Keratinocyte (primary cell): ENCODE results near the gene TPRN. TPM values are rescaled to one million over a fixed set of nuclear protein-coding genes. Genes with fewer than 3 reads are reported as not detected.

Experiments used
- DNase-seq: peaks from one replicate; pipeline ENCODE4 v3.0.0-alpha.2; 2011; ENCODE audit warnings: low read depth, missing footprints, low spot score
- FAIRE-seq: peaks from 2 replicates; lab custom pipeline; 2011; peaks lifted over from hg19 to GRCh38; lab: Jason Lieb, UNC
- H2AFZ ChIP-seq: 2 replicates; pipeline ENCODE4 v1.6.0; 2012; ENCODE audit warnings: low read length, control low read depth, inconsistent platforms; ENCODE audit not compliant: control insufficient read depth
- H3K27ac ChIP-seq: 2 replicates; pipeline ENCODE4 v1.5.1; 2011; ENCODE audit warnings: low read length; ENCODE audit not compliant: control insufficient read depth, insufficient read depth
- H3K27me3 ChIP-seq: 3 replicates; pipeline ENCODE4 v1.6.0; 2011; ENCODE audit warnings: low read length; ENCODE audit not compliant: control insufficient read depth, insufficient read depth; ENCODE audit errors: extremely low read depth
- H3K36me3 ChIP-seq, 2 experiments: 2 replicates in 1 of 2; 3 replicates in 1 of 2; pipeline ENCODE4 v1.5.1; 2011; ENCODE audit warnings: low read length in 2 of 2, mild to moderate bottlenecking in 1 of 2; ENCODE audit not compliant: control insufficient read depth in 2 of 2, insufficient read depth in 2 of 2; ENCODE audit errors: extremely low read depth in 1 of 2
- H3K4me1 ChIP-seq: 3 replicates; pipeline ENCODE4 v1.5.1; 2011; ENCODE audit warnings: low read length; ENCODE audit not compliant: control insufficient read depth, insufficient read depth; ENCODE audit errors: extremely low read depth
- H3K4me2 ChIP-seq: 3 replicates; pipeline ENCODE4 v1.6.0; 2011; ENCODE audit warnings: low read depth, low read length; ENCODE audit not compliant: control insufficient read depth, insufficient read depth; ENCODE audit errors: extremely low read depth
- H3K4me3 ChIP-seq, 3 experiments: fragments of 200-600 bp in 1 of 3; sonication (generic) in 1 of 3; 2 replicates in 2 of 3; 3 replicates in 1 of 3; pipeline ENCODE4 v1.5.1; 2011 to 2016; ENCODE audit warnings: low read length in 3 of 3, mild to moderate bottlenecking in 3 of 3, control low read depth in 2 of 3, inconsistent platforms in 1 of 3, low read depth in 1 of 3, mixed read lengths in 1 of 3, mixed run types in 1 of 3, moderate library complexity in 1 of 3; ENCODE audit not compliant: control insufficient read depth in 2 of 3, insufficient read depth in 2 of 3; ENCODE audit errors: extremely low read depth in 1 of 3
- H3K79me2 ChIP-seq: 2 replicates; pipeline ENCODE4 v1.6.0; 2012; ENCODE audit warnings: low read length; ENCODE audit not compliant: control insufficient read depth, insufficient read depth
- H3K9ac ChIP-seq: 3 replicates; pipeline ENCODE4 v1.6.0; 2011; ENCODE audit warnings: low read length; ENCODE audit not compliant: control insufficient read depth, insufficient read depth; ENCODE audit errors: extremely low read depth
- H3K9me1 ChIP-seq: 3 replicates; pipeline ENCODE4 v1.6.0; 2011; ENCODE audit warnings: low read length; ENCODE audit not compliant: control insufficient read depth, insufficient read depth; ENCODE audit errors: extremely low read depth
- H3K9me3 ChIP-seq: 2 replicates; pipeline ENCODE4 v1.5.1; 2012; ENCODE audit warnings: low read depth, low read length; ENCODE audit not compliant: control insufficient read depth
- H4K20me1 ChIP-seq: 3 replicates; pipeline ENCODE4 v1.6.0; 2011; ENCODE audit warnings: low read length; ENCODE audit not compliant: control insufficient read depth, insufficient read depth; ENCODE audit errors: extremely low read depth
- EZH2 ChIP-seq: IDR thresholded peaks from one replicate; pipeline ENCODE4 v1.6.1; 2012; ENCODE audit warnings: inconsistent platforms, mild to moderate bottlenecking, low read length, moderate library complexity
- dilution Hi-C: fragments of 300-500 bp; cut with MboI; formaldehyde crosslinking; loops from one replicate; pipeline ENCODE4 v1.7.0; 2020; ENCODE audit warnings: low sequenced_read_pairs; ENCODE audit not compliant: extremely low pct_ligation_motif_present
- polyA plus RNA-seq, 5 experiments: library from polyadenylated mRNA; depleted of rRNA in 3 of 5; stranded (reverse) in 3 of 5; stranded (forward) in 1 of 5; unstranded in 1 of 5; fragments of >200 nt; gene quantifications; 1 replicate in 1 of 5; 2 replicates in 3 of 5; 3 replicates in 1 of 5; pipeline versions ENCODE4 v1.2.1 to v1.2.3, GENCODE V29; 2011 to 2012; ENCODE audit warnings: missing spikeins in 2 of 5, low read depth in 1 of 5, low replicate concordance in 1 of 5
- TF ChIP-seq, protein P1 (sequence below), 3 experiments: IDR thresholded peaks in 1 of 3; conservative IDR thresholded peaks in 1 of 3; optimal IDR thresholded peaks in 1 of 3; 2 replicates in 2 of 3; 3 replicates in 1 of 3; pipeline versions ENCODE3 to v1.5.1; 2011; ENCODE audit warnings: low read length in 3 of 3, mild to moderate bottlenecking in 3 of 3, moderate library complexity in 2 of 3, control low read depth in 1 of 3, inconsistent platforms in 1 of 3; ENCODE audit not compliant: insufficient read depth in 2 of 3; ENCODE audit errors: extremely low read depth in 1 of 3

The TPRN gene
- polyA plus RNA-seq, 1 donor (not counting 4 experiments of a cell fraction or from before 2014, with no cell fraction given): 1.1 TPM

DNA sequence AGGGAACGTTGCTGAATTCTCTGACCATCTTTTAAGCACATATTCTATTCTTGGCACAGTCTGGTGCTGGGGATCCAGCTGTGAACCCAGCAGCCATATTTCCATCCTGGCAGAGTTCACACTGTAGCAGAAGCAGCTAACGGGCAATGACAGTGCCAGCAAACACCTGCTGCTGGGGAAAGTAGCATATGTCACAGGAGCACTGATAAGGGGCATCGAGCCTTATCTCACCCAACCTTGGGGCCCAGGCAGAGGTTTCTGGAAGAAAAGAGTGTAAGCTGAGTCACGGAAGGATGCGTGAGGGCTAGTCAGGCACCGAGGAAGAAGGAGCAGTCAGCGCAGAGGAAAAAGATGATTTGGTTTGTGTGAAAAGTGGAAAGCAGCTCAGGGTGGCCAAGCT, 6.1 kb upstream of the TPRN start:
- DNase-seq (no peak), FAIRE-seq (no peak)
- peak overlapping the region; percentile 93 to 97 (median 96) for H3K4me3 ChIP-seq
- peak overlapping the region; percentile 83 for H3K27ac ChIP-seq
- H3K9ac ChIP-seq: peak overlapping the region; percentile 93
- no peak for TF ChIP-seq EZH2
- TF ChIP-seq, protein P1, sequence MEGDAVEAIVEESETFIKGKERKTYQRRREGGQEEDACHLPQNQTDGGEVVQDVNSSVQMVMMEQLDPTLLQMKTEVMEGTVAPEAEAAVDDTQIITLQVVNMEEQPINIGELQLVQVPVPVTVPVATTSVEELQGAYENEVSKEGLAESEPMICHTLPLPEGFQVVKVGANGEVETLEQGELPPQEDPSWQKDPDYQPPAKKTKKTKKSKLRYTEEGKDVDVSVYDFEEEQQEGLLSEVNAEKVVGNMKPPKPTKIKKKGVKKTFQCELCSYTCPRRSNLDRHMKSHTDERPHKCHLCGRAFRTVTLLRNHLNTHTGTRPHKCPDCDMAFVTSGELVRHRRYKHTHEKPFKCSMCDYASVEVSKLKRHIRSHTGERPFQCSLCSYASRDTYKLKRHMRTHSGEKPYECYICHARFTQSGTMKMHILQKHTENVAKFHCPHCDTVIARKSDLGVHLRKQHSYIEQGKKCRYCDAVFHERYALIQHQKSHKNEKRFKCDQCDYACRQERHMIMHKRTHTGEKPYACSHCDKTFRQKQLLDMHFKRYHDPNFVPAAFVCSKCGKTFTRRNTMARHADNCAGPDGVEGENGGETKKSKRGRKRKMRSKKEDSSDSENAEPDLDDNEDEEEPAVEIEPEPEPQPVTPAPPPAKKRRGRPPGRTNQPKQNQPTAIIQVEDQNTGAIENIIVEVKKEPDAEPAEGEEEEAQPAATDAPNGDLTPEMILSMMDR (optimal IDR thresholded peaks at IDR 0.05 in 1 of 3, IDR thresholded peaks at IDR 0.05 in 1 of 3, conservative IDR thresholded peaks at IDR 0.05 in 1 of 3; ENCODE audit: extremely low read depth in 1 of 3, insufficient read depth in 2 of 3, low read length in 3 of 3): no peak
- H3K79me2 ChIP-seq: peaks cover 51% of the 10 kb centered on the region
- no peaks in the 10 kb centered on the region for H3K9me3 ChIP-seq
- H3K36me3 ChIP-seq: peaks cover 5 to 11% of the 10 kb centered on the region in 2 experiments
- H4K20me1 ChIP-seq: no peaks in the 10 kb centered on the region
- no peaks in the 10 kb centered on the region for H3K9me1 ChIP-seq
- no peak overlapping the region for H2AFZ ChIP-seq
- H3K4me2 ChIP-seq: peak overlapping the region; percentile 100
- peaks cover 24% of the 10 kb centered on the region for H3K4me1 ChIP-seq
- no peaks in the 10 kb centered on the region for H3K27me3 ChIP-seq
- dilution Hi-C loops: no loop called here

DNA sequence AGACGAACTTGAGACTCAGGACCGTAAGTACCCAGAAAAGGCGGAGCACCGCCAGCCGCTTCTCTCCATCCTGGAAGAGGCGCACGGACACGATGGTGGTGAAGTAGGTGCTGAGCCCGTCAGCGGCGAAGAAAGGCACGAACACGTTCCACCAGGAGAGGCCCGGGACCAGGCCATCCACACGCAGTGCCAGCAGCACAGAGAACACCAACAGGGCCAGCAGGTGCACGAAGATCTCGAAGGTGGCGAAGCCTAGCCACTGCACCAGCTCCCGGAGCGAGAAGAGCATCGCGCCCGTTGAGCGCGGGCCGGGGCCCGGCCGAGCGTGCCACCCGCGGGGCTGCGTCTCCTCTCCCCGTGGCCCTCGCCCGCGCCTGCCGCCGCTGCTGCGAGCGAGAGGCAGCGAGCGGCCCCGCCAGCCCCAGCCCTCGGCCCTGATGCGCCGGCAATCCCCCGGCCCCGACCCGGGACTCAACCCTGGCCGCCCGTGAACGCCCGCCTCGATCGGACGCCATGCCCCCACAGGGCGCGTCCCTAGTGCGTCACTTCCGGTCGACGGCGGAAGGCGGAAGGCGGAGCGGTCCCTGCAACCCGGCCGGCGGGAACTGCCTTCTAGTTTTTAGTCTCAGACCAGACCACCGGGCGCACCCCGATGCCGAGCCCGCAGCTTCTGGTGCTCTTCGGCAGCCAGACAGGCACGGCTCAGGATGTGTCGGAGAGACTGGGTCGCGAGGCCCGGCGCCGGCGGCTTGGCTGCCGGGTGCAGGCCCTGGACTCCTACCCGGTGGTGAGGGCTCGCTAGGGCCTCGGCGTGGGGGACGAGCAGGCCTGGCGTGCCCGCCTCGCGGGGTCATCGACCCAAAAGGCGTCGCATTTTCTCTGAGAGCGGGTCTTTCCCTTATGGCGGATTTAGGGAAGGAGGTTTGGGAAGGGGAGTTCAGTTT, 4.9 kb upstream of the TPRN start, which contains the start of the genes NDOR1 and TMEM203:
Gene NDOR1, plus strand, starts transcription at position 575 of the 944 bp plus-strand sequence. Its CDS starts 78 bp downstream, at position 653.
Gene TMEM203, minus strand, starts transcription at position 523 of the 944 bp plus-strand sequence. Its CDS starts 234 bp downstream, at position 289.
- Histone ChIP-seq H3K4me3 (peak within 1 kb of the TSS; percentile 93 to 97 (median 96)), H3K27me3 (no peaks in the 10 kb centered on the region), H3K9me1 (no peaks in the 10 kb centered on the region), H3K36me3 (peaks cover 5 to 10% of the 10 kb centered on the region in 2 experiments), H3K9ac (peak within 1 kb of the TSS; percentile 93), H3K9me3 (no peaks in the 10 kb centered on the region), H2AFZ (peak within 1 kb of the TSS; percentile 78), H3K4me1 (peaks cover 30% of the 10 kb centered on the region), H4K20me1 (no peaks in the 10 kb centered on the region), H3K79me2 (peaks cover 53% of the 10 kb centered on the region), H3K4me2 (peak within 1 kb of the TSS; percentile 100), H3K27ac (peak within 1 kb of the TSS; percentile 83)
- no peak for FAIRE-seq
- DNase-seq: no peak
- TF ChIP-seq, protein P1 (optimal IDR thresholded peaks at IDR 0.05 in 1 of 3, IDR thresholded peaks at IDR 0.05 in 1 of 3, conservative IDR thresholded peaks at IDR 0.05 in 1 of 3; ENCODE audit: extremely low read depth in 1 of 3, insufficient read depth in 2 of 3, low read length in 3 of 3): no peak
- TF ChIP-seq EZH2: no peak
- dilution Hi-C loops: no loop called here
